OCI-LY1 (cell line): Measurements from ENCODE around the gene COPS9.

Source experiments
- CTCF ChIP-seq: fragments of 200-600 bp; sonication (generic), shearing (Covaris generic); IDR thresholded peaks from 2 replicates; pipeline ENCODE4 v1.5.1; 2017; ENCODE audit warnings: mild to moderate bottlenecking, antibody characterized with exemption, low read length, moderate library complexity, mixed read lengths
- EZH2 ChIP-seq: fragments of 200-600 bp; sonication (generic), shearing (Covaris generic); IDR thresholded peaks from 2 replicates; pipeline ENCODE4 v1.8.0; 2017; ENCODE audit warnings: borderline replicate concordance, mixed run types, mild to moderate bottlenecking, antibody characterized with exemption, low read length, moderate library complexity, mixed read lengths

DNA sequence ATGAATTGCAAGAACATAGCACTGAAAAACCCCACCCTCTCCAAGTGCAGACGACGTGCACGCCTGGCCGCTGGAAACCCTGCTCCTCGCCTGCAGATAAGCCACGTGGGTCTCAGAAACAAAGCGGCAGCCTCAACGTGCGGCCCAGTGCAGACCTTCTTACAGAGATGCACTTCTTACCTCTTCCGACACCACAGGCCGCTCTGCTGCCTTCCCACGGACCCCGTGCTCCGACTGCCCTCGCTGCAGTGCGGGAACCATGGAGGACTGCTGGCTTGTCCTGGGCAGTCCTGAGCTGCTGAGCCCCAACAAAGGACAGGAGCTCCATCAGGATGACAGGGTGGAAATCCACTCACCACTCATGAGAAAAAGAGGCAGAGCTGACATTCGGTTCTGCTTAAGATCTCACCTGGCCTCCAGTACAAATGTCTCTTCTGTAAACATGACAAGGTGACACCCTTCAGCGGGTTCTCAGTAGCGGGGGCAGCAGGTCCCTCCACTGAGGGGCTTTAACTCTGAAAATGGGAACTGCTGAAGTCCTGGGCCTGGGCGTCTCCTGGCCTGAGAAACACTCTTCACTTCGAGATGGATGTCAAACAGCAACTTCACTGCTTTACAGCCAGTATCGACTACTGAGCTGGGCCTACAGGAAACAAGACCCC lies 6.2 kb downstream of the COPS9 start:
- TF ChIP-seq CTCF (no peak), EZH2 (no peak)
